Lung (tissue), 12 donors: ENCODE data around the gene HSD17B1. TPM values are rescaled to one million over a fixed set of nuclear protein-coding genes. Genes with fewer than 3 reads are reported as not detected.

Experiments
- ATAC-seq: fragments of 200-7000 bp; cut with Tn5 transposase; one replicate; pipeline ENCODE4 v1.9.1; 2020; ENCODE audit warnings: moderate number of reproducible peaks; ENCODE audit not compliant: insufficient read depth, low FRiP score
- DNase-seq, 3 donors: peaks; one replicate each; pipeline ENCODE4 v3.0.0-alpha.2; 2013 to 2017
- H3K27ac ChIP-seq, 2 donors: one replicate each; pipeline ENCODE4 v1.5.1; 2013; ENCODE audit warnings: mild to moderate bottlenecking in 2 of 2, moderate library complexity in 2 of 2, control low read depth in 1 of 2, inconsistent platforms in 1 of 2, low read depth in 1 of 2, low read length in 1 of 2
- H3K27me3 ChIP-seq, 3 donors: one replicate each; pipeline ENCODE4 v1.5.1; 2013; ENCODE audit warnings: low read length in 2 of 3; ENCODE audit not compliant: control insufficient read depth in 3 of 3, insufficient read depth in 3 of 3
- H3K36me3 ChIP-seq, 4 donors: one replicate each; pipeline ENCODE4 v1.5.1; 2013; ENCODE audit warnings: low read length in 4 of 4, mild to moderate bottlenecking in 1 of 4, moderate library complexity in 1 of 4; ENCODE audit not compliant: control insufficient read depth in 4 of 4, insufficient read depth in 4 of 4
- H3K4me1 ChIP-seq, 5 donors: one replicate each; pipeline ENCODE4 v1.5.1; 2013; ENCODE audit warnings: low read length in 5 of 5, mild to moderate bottlenecking in 2 of 5, moderate library complexity in 1 of 5; ENCODE audit not compliant: control insufficient read depth in 5 of 5, insufficient read depth in 5 of 5
- H3K4me3 ChIP-seq: one replicate; pipeline ENCODE4 v1.5.1; 2013; ENCODE audit warnings: mild to moderate bottlenecking, control low read depth, moderate library complexity
- H3K9ac ChIP-seq, 2 donors: one replicate each; pipeline ENCODE4 v1.5.1; 2013; ENCODE audit warnings: low read length in 2 of 2, control low read depth in 1 of 2; ENCODE audit not compliant: insufficient read depth in 1 of 2
- H3K9me3 ChIP-seq, 4 donors: one replicate each; pipeline ENCODE4 v1.5.1; 2013; ENCODE audit warnings: low read length in 3 of 4, mild to moderate bottlenecking in 1 of 4, moderate library complexity in 1 of 4; ENCODE audit not compliant: control insufficient read depth in 4 of 4, insufficient read depth in 3 of 4
- CTCF ChIP-seq: IDR thresholded peaks from 2 replicates; pipeline ENCODE4 v1.5.1; 2012; ENCODE audit warnings: mild to moderate bottlenecking; ENCODE audit errors: control extremely low read depth, extremely low read depth
- WGBS, 2 donors: extraction: QIAGEN DNeasy Blood & Tissue Kit; methylation state at CpG; one replicate each; pipeline ENCODE4 v1.1.7; 2013; 5-methylcytosine and 5-hydroxymethylcytosine counted together
- polyA plus RNA-seq, 2 donors: library from polyadenylated mRNA; stranded (reverse); fragments of 200-250 nt; gene quantifications; one replicate each; pipeline ENCODE4 v1.2.1, GENCODE V29; 2013
- total RNA-seq, 2 donors: library from RNA; depleted of rRNA in 1 of 2; stranded (reverse); fragments of >200 nt in 1 of 2; gene quantifications; one replicate each; pipeline ENCODE4 v1.2.1, GENCODE V29; 2014 to 2021
- donor health status: control.
- donor health status: control.
- donor health status: Bipolar disorder and iron deficiency.
- donor health status: healthy.
- donor health status: DM: yes; HTN: yes; CAD: no.

HSD17B1 gene
- total and polyA plus RNA-seq, 4 donors: 0.98 to 2.4 (median 1.6) TPM

GRCh38 chr17:42585353-42585752 is 32.6 kb downstream of the HSD17B1 start:
- Histone ChIP-seq H3K9me3 (no peaks in the 10 kb centered on the region), H3K36me3 (peaks cover 36 to 57% (median 45%) of the 10 kb centered on the region in 4 donors), H3K4me1 (peaks cover 0 to 5% (median 0%) of the 10 kb centered on the region in 5 donors), H3K4me3 (no peak overlapping the region), H3K27ac (peak overlapping the region in 1 of 2 donors; percentile 64), H3K27me3 (no peaks in the 10 kb centered on the region), H3K9ac (no peak overlapping the region)
- no peak for DNase-seq
- ATAC-seq: peak; percentile 27
- whole genome bisulfite sequencing, 2 donors: 15% methylated on average over 1 of the region's 1 CpG
- no peak for TF ChIP-seq CTCF

GRCh38 chr17:42586514-42587230 is 33.9 kb downstream of the HSD17B1 start:
- no peak for DNase-seq
- no peak overlapping the region for H3K4me3 ChIP-seq
- H3K27ac ChIP-seq: no peak overlapping the region
- no peak overlapping the region for H3K9ac ChIP-seq
- no peaks in the 10 kb centered on the region for H3K27me3 ChIP-seq
- 76 to 87% methylated on average over 7 of the region's 7 CpGs for WGBS, 2 donors
- no peak for TF ChIP-seq CTCF
- ATAC-seq: no peak
- H3K4me1 ChIP-seq: peaks cover 0 to 5% (median 0%) of the 10 kb centered on the region in 5 donors
- peaks cover 35 to 60% (median 46%) of the 10 kb centered on the region in 4 donors for H3K36me3 ChIP-seq
- H3K9me3 ChIP-seq: no peaks in the 10 kb centered on the region

- Histone ChIP-seq H3K9ac (no peak overlapping the region), H3K27me3 (no peaks in the 10 kb centered on the region), H3K36me3 (peaks cover 21 to 31% (median 26%) of the 10 kb centered on the region in 4 donors), H3K4me3 (no peak overlapping the region), H3K4me1 (peaks cover 0 to 1% (median 0%) of the 10 kb centered on the region in 5 donors), H3K9me3 (no peaks in the 10 kb centered on the region), H3K27ac (no peak overlapping the region)
- TF ChIP-seq CTCF: no peak
- DNase-seq (no peak), ATAC-seq (no peak)
- WGBS, 2 donors: 86 to 99% methylated on average over 2 of the region's 2 CpGs
These were observed 38.2 kb downstream of the HSD17B1 start for GRCh38 chr17:42590886-42591285.
